Upper lobe of left lung (tissue), 6 donors: ENCODE data around the gene BAD. TPM values are rescaled to one million over a fixed set of nuclear protein-coding genes. Genes with fewer than 3 reads are reported as not detected.

Source experiments
- ATAC-seq, 2 donors: fragments of 200-7000 bp; cut with Tn5 transposase; one replicate each; pipeline ENCODE4 v1.9.1; 2022; ENCODE audit warnings: mild to moderate bottlenecking in 2 of 2, moderate library complexity in 2 of 2; ENCODE audit not compliant: low FRiP score in 2 of 2
- DNase-seq, 2 donors: peaks; one replicate each; pipeline ENCODE4 v3.0.0-alpha.2; 2019 to 2020
- H3K27ac ChIP-seq, 4 donors: fragments of 200-600 bp; sonication (generic); one replicate each; pipeline ENCODE4 v1.5.1; 2016 to 2019
- H3K27me3 ChIP-seq, 4 donors: fragments of 200-600 bp; sonication (generic); one replicate each; pipeline ENCODE4 v1.5.1; 2017 to 2019
- H3K36me3 ChIP-seq, 4 donors: fragments of 200-600 bp; sonication (generic); one replicate each; pipeline ENCODE4 v1.5.1; 2016 to 2019
- H3K4me1 ChIP-seq, 4 donors: fragments of 200-600 bp; sonication (generic); one replicate each; pipeline ENCODE4 v1.5.1; 2018 to 2019
- H3K4me3 ChIP-seq, 4 donors: fragments of 200-600 bp; sonication (generic); one replicate each; pipeline ENCODE4 v1.5.1; 2017 to 2019; ENCODE audit warnings: mild to moderate bottlenecking in 2 of 4, moderate library complexity in 1 of 4
- H3K9me3 ChIP-seq, 4 donors: fragments of 200-600 bp; sonication (generic); one replicate each; pipeline ENCODE4 v1.5.1; 2018 to 2019
- CTCF ChIP-seq, 6 experiments: fragments of 450-650 bp in 4 of 6; fragments of 200-600 bp in 2 of 6; sonication (generic) in 2 of 6; IDR thresholded peaks; one replicate each; pipeline ENCODE4 v1.5.1; 2016 to 2019; ENCODE audit warnings: antibody characterized with exemption in 6 of 6
- EP300 ChIP-seq, 4 donors: sonication (generic); formaldehyde crosslinking; IDR thresholded peaks; one replicate each; pipeline ENCODE4 v1.5.1; 2017; ENCODE audit warnings: antibody characterized with exemption in 4 of 4, control low read depth in 2 of 4
- POLR2A ChIP-seq, 4 donors: fragments of 450-650 bp; IDR thresholded peaks; one replicate each; pipeline ENCODE4 v1.5.1; 2016 to 2017; ENCODE audit warnings: antibody characterized with exemption in 4 of 4, mild to moderate bottlenecking in 2 of 4
- POLR2AphosphoS5 ChIP-seq, 2 donors: sonication (generic); formaldehyde crosslinking; IDR thresholded peaks; one replicate each; pipeline ENCODE4 v1.5.1; 2017; ENCODE audit warnings: antibody characterized with exemption in 2 of 2
- WGBS, 2 donors: methylation state at CpG; one replicate each; pipeline ENCODE4 v1.1.5; 2017 to 2018; 5-methylcytosine and 5-hydroxymethylcytosine counted together
- small RNA-seq, 4 donors: library from RNA; depleted of rRNA; stranded (forward); fragments of <200 nt; gene quantifications; one replicate each; pipeline ENCODE3, GENCODE V24; 2016
- total RNA-seq, 6 donors: library from RNA; depleted of rRNA in 4 of 6; stranded (reverse); fragments of >200 nt in 4 of 6; gene quantifications; one replicate each; pipeline versions ENCODE4 v1.1.0 to v1.2.1, GENCODE V29; 2016 to 2021
- donor health status: DM: no; HTN: no; CAD: no; lungs with moderate emphysema.
- donor health status: DM: no; HTN: yes; CAD: no; lungs with severe emphysema.

Gene BAD
- total RNA-seq, 6 donors from 2014 or later = 59.7 to 150 (median 80.1) TPM

- ATAC-seq = no peak
- no peaks in the 10 kb centered on the region for H3K9me3 ChIP-seq
- peaks cover 23 to 30% (median 27%) of the 10 kb centered on the region in 4 donors for H3K4me1 ChIP-seq
- peak in 1 of 2 donors; percentile 68 for DNase-seq
- H3K27me3 ChIP-seq = no peaks in the 10 kb centered on the region
- peaks cover 4 to 46% (median 34%) of the 10 kb centered on the region in 4 donors for H3K36me3 ChIP-seq
- no peak overlapping the region for H3K4me3 ChIP-seq
- H3K27ac ChIP-seq = no peak overlapping the region
- WGBS, 2 donors = 91 to 97% methylated on average over 15 to 23 of the region's 24 CpGs
- TF ChIP-seq EP300 (IDR thresholded peaks at IDR 0.05) (no peak), POLR2A (IDR thresholded peaks at IDR 0.05) (no peak), POLR2AphosphoS5 (IDR thresholded peaks at IDR 0.05) (no peak)
These were observed 61.3 kb downstream of the BAD start for GRCh38 chr11:64223001-64223651.

- peaks cover 22 to 28% (median 22%) of the 10 kb centered on the region in 4 donors for H3K4me1 ChIP-seq
- peaks cover 4 to 47% (median 34%) of the 10 kb centered on the region in 4 donors for H3K36me3 ChIP-seq
- H3K27ac ChIP-seq = no peak overlapping the region
- 84 to 90% methylated on average over 5 to 8 of the region's 9 CpGs for WGBS, 2 donors
- DNase-seq (no peak), ATAC-seq (no peak)
- no peak overlapping the region for H3K4me3 ChIP-seq
- TF ChIP-seq EP300 (IDR thresholded peaks at IDR 0.05) (no peak), CTCF (IDR thresholded peaks at IDR 0.05) (no peak), POLR2A (IDR thresholded peaks at IDR 0.05) (no peak), POLR2AphosphoS5 (IDR thresholded peaks at IDR 0.05) (no peak)
- no peaks in the 10 kb centered on the region for H3K27me3 ChIP-seq
- no peaks in the 10 kb centered on the region for H3K9me3 ChIP-seq
These were observed 61.8 kb downstream of the BAD start for GRCh38 chr11:64222651-64223000.

DNA sequence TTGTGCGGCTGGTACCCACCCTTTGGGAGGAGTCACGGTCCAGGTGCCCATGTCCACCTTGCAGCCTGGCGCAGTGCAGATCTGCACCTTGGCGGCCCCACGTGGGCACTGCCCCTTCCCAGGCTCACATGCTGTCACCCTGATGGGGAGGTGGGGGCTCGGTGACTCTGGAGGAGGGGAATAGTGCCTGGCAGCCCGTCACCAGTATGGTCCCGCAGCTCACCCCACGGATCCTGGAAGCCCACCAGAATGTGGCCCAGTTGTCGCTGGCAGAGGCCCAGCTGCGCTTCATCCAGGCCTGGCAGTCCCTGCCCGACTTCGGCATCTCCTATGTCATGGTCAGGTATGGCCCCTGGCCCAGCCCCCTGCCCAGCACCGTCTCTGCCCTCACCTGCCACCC, 63.7 kb downstream of the BAD start:
- DNase-seq (peak in 1 of 2 donors; percentile 62), ATAC-seq (no peak)
- WGBS, 2 donors = 93 to 94% methylated on average over 10 of the region's 14 CpGs
- Histone ChIP-seq H3K36me3 (peaks cover 4 to 50% (median 34%) of the 10 kb centered on the region in 4 donors), H3K27ac (no peak overlapping the region), H3K27me3 (no peaks in the 10 kb centered on the region), H3K4me3 (no peak overlapping the region), H3K4me1 (peaks cover 9 to 15% (median 11%) of the 10 kb centered on the region in 4 donors), H3K9me3 (no peaks in the 10 kb centered on the region)
- TF ChIP-seq POLR2A (IDR thresholded peaks at IDR 0.05) (no peak), EP300 (IDR thresholded peaks at IDR 0.05) (no peak), CTCF (IDR thresholded peaks at IDR 0.05) (no peak), POLR2AphosphoS5 (IDR thresholded peaks at IDR 0.05) (no peak)

DNA sequence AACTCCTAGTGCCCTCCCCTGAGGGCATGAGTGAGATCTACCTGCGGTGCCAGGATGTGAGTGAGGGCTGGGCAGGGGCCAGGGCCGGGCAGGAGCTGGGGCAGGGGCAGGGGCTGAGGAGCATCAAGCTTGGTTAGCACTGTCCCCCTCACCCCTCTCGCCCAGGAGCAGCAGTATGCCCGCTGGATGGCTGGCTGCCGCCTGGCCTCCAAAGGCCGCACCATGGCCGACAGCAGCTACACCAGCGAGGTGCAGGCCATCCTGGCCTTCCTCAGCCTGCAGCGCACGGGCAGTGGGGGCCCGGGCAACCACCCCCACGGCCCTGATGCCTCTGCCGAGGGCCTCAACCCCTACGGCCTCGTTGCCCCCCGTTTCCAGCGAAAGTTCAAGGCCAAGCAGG, 64.2 kb downstream of the BAD start:
- Histone ChIP-seq H3K36me3 (peaks cover 4 to 52% (median 34%) of the 10 kb centered on the region in 4 donors), H3K4me3 (no peak overlapping the region), H3K9me3 (no peaks in the 10 kb centered on the region), H3K27me3 (no peaks in the 10 kb centered on the region), H3K4me1 (peaks cover 4 to 10% (median 7%) of the 10 kb centered on the region in 4 donors), H3K27ac (no peak overlapping the region)
- TF ChIP-seq POLR2AphosphoS5 (IDR thresholded peaks at IDR 0.05) (no peak), POLR2A (IDR thresholded peaks at IDR 0.05) (no peak), EP300 (IDR thresholded peaks at IDR 0.05) (no peak), CTCF (IDR thresholded peaks at IDR 0.05) (no peak)
- 87% methylated on average over 12 of the region's 17 CpGs; no CpG with 5 or more reads in 1 of the 2 donors for WGBS, 2 donors
- peak in 1 of 2 donors; percentile 62 for DNase-seq
- no peak for ATAC-seq

Small RNA genes within 50 kb of the gene (small RNA-seq; reads per million reads assigned to genes)
- 0 reads per million in 4 donors for gene RF00019

Other genes with a start within 250 kb of the BAD start
- under 1 TPM in 3 of 6 donors, not detected in 3; 0.09 to 0.30 (median 0.15) TPM for gene FLRT1, start 248.7 kb downstream of the BAD start, total RNA-seq
- 10 to 100 TPM; 16.7 to 59.7 (median 33.5) TPM for gene MACROD1, start 118.6 kb downstream of the BAD start, total RNA-seq
- gene STIP1, start 98.5 kb downstream of the BAD start, total RNA-seq = 100 to 1,000 TPM in 1 of 6 donors, 10 to 100 TPM in 5; 37.8 to 132 (median 82.6) TPM
- 100 to 1,000 TPM in 3 of 6 donors, 10 to 100 TPM in 3; 33.2 to 119 (median 89.3) TPM for gene FERMT3, start 77.9 kb downstream of the BAD start, total RNA-seq
- 10 to 100 TPM; 27.2 to 69.1 (median 35.2) TPM for gene TRPT1, start 58.5 kb downstream of the BAD start, total RNA-seq
- gene NUDT22, start 58.4 kb downstream of the BAD start, total RNA-seq = 10 to 100 TPM; 30.3 to 94.3 (median 68.0) TPM
- gene DNAJC4, start 54.1 kb downstream of the BAD start, total RNA-seq = 10 to 100 TPM; 25.0 to 52.0 (median 39.2) TPM
- gene VEGFB, start 50.1 kb downstream of the BAD start, total RNA-seq = 100 to 1,000 TPM in 3 of 6 donors, 10 to 100 TPM in 3; 25.1 to 171 (median 124) TPM
- gene FKBP2, start 43.6 kb downstream of the BAD start, total RNA-seq = 100 to 1,000 TPM in 1 of 6 donors, 10 to 100 TPM in 5; 40.9 to 132 (median 63.1) TPM
- 100 to 1,000 TPM in 1 of 6 donors, 10 to 100 TPM in 5; 51.4 to 118 (median 60.3) TPM for gene PPP1R14B, start 37.7 kb downstream of the BAD start, total RNA-seq
- gene PLCB3, start 33.1 kb downstream of the BAD start, total RNA-seq = 10 to 100 TPM; 19.5 to 55.5 (median 30.3) TPM
- gene GPR137, start 1.2 kb upstream of the BAD start, total RNA-seq = 10 to 100 TPM in 5 of 6 donors, 1 to 10 TPM in 1; 7.3 to 48.1 (median 27.0) TPM
- under 1 TPM in 3 of 6 donors, not detected in 3; 0.17 to 0.55 (median 0.26) TPM for gene KCNK4, start 6.6 kb upstream of the BAD start, total RNA-seq
- gene CATSPERZ, start 15.7 kb upstream of the BAD start, total RNA-seq = 10 to 100 TPM in 1 of 6 donors, 1 to 10 TPM in 1, under 1 TPM in 2, not detected in 2; 0.51 to 62.9 (median 2.5) TPM
- gene ESRRA, start 20.9 kb upstream of the BAD start, total RNA-seq = 100 to 1,000 TPM in 1 of 6 donors, 10 to 100 TPM in 5; 42.7 to 109 (median 80.6) TPM
- 100 to 1,000 TPM; 110 to 215 (median 170) TPM for gene TRMT112, start 32.9 kb upstream of the BAD start, total RNA-seq
- 100 to 1,000 TPM; 146 to 493 (median 309) TPM for gene PRDX5, start 33.5 kb upstream of the BAD start, total RNA-seq
- 100 to 1,000 TPM in 1 of 6 donors, 10 to 100 TPM in 5; 12.6 to 138 (median 37.2) TPM for gene CCDC88B, start 55.5 kb upstream of the BAD start, total RNA-seq
- 10 to 100 TPM; 16.3 to 93.2 (median 46.7) TPM for gene RPS6KA4, start 74.5 kb upstream of the BAD start, total RNA-seq